ENCODE measurements around the gene REEP1. TPM values are rescaled to one million over a fixed set of nuclear protein-coding genes. Genes with fewer than 3 reads are reported as not detected.

REEP1 gene
- total RNA-seq, 1 experiment from 2014 or later, result 0.31 TPM

- peaks cover 80% of the 10 kb centered on the region for H3K27me3 ChIP-seq (ENCODE audit: insufficient read depth, low read depth)
- no peak for TF ChIP-seq EZH2 (IDR thresholded peaks at IDR 0.05; ENCODE audit: low read depth)
- no peak for TF ChIP-seq CTCF (conservative IDR thresholded peaks at IDR 0.05)
- no TSS peak for BruUV-seq (replicated peaks)
- H3K79me2 ChIP-seq (ENCODE audit: low read depth), result no peaks in the 10 kb centered on the region
- no peak overlapping the region for H3K4me2 ChIP-seq
- H3K9me2 ChIP-seq (ENCODE audit: insufficient read depth), result no peaks in the 10 kb centered on the region
- no peaks in the 10 kb centered on the region for H3K4me1 ChIP-seq (replicated peaks; ENCODE audit: insufficient read depth)
- no peak overlapping the region for H3K4me3 ChIP-seq
- ChIA-PET CTCF (no interaction called here), POLR2A (ENCODE audit: unreplicated experiment) (interaction anchor here (0.6 kb wide), 1 partner anchor 109 kb away, joined by 14 read pairs; no protein-coding TSS in a partner anchor)
- no peaks in the 10 kb centered on the region for H3K36me3 ChIP-seq (ENCODE audit: low read depth)
- no peaks in the 10 kb centered on the region for H3K9me3 ChIP-seq (ENCODE audit: insufficient read depth, low read depth)
- intact Hi-C loops (cut with micrococcal nuclease; ENCODE audit: unreplicated experiment), result no loop called here
- H3F3A ChIP-seq (ENCODE audit: insufficient read depth, low read depth), result no peaks in the 10 kb centered on the region
- no peak overlapping the region for H2AFZ ChIP-seq
- H4K20me1 ChIP-seq (ENCODE audit: insufficient read depth), result no peaks in the 10 kb centered on the region
- no peak overlapping the region for H3K27ac ChIP-seq
- no peak for DNase-seq
Measured at GRCh38 chr2:86333378-86333777, 4.0 kb downstream of the REEP1 start.

- no peak overlapping the region for H3K4me3 ChIP-seq
- no peak overlapping the region for H3K4me2 ChIP-seq
- no TSS peak for BruUV-seq (replicated peaks)
- H4K20me1 ChIP-seq (ENCODE audit: insufficient read depth), result no peaks in the 10 kb centered on the region
- no peaks in the 10 kb centered on the region for H3K9me3 ChIP-seq (ENCODE audit: insufficient read depth, low read depth)
- no peaks in the 10 kb centered on the region for H3K79me2 ChIP-seq (ENCODE audit: low read depth)
- peaks cover 78% of the 10 kb centered on the region for H3K27me3 ChIP-seq (ENCODE audit: insufficient read depth, low read depth)
- H3K36me3 ChIP-seq (ENCODE audit: low read depth), result no peaks in the 10 kb centered on the region
- no peaks in the 10 kb centered on the region for H3K9me2 ChIP-seq (ENCODE audit: insufficient read depth)
- POLR2A ChIA-PET (ENCODE audit: unreplicated experiment), result no interaction called here
- no peak for TF ChIP-seq CTCF (conservative IDR thresholded peaks at IDR 0.05)
- TF ChIP-seq EZH2 (IDR thresholded peaks at IDR 0.05; ENCODE audit: low read depth), result no peak
- intact Hi-C loops (cut with micrococcal nuclease; ENCODE audit: unreplicated experiment), result no loop called here
- H3K27ac ChIP-seq, result no peak overlapping the region
- H2AFZ ChIP-seq, result no peak overlapping the region
- CTCF ChIA-PET, result no interaction called here
- no peaks in the 10 kb centered on the region for H3K4me1 ChIP-seq (replicated peaks; ENCODE audit: insufficient read depth)
- no peaks in the 10 kb centered on the region for H3F3A ChIP-seq (ENCODE audit: insufficient read depth, low read depth)
- DNase-seq, result no peak
Measured at GRCh38 chr2:86332654-86333053, 4.8 kb downstream of the REEP1 start.

- Histone ChIP-seq H3K4me3 (no peak overlapping the region), H3K9me2 (ENCODE audit: insufficient read depth) (no peaks in the 10 kb centered on the region), H3F3A (ENCODE audit: insufficient read depth, low read depth) (no peaks in the 10 kb centered on the region), H3K9me3 (ENCODE audit: insufficient read depth, low read depth) (no peaks in the 10 kb centered on the region), H2AFZ (no peak overlapping the region), H3K79me2 (ENCODE audit: low read depth) (no peaks in the 10 kb centered on the region), H3K36me3 (ENCODE audit: low read depth) (no peaks in the 10 kb centered on the region), H4K20me1 (ENCODE audit: insufficient read depth) (no peaks in the 10 kb centered on the region), H3K4me2 (no peak overlapping the region), H3K27ac (no peak overlapping the region), H3K4me1 (replicated peaks; ENCODE audit: insufficient read depth) (no peaks in the 10 kb centered on the region), H3K27me3 (ENCODE audit: insufficient read depth, low read depth) (peaks cover 76% of the 10 kb centered on the region)
- no peak for DNase-seq
- no peak for TF ChIP-seq EZH2 (IDR thresholded peaks at IDR 0.05; ENCODE audit: low read depth)
- TF ChIP-seq CTCF (conservative IDR thresholded peaks at IDR 0.05), result no peak
- intact Hi-C loops (cut with micrococcal nuclease; ENCODE audit: unreplicated experiment), result no loop called here
- BruUV-seq (replicated peaks), result no TSS peak
- CTCF ChIA-PET, result no interaction called here
- POLR2A ChIA-PET (ENCODE audit: unreplicated experiment), result no interaction called here
Measured at GRCh38 chr2:86331384-86331783, 6.0 kb downstream of the REEP1 start.

Data from PC-9 (cell line).